Head of caudate nucleus (tissue), 42 donors: Measurements from ENCODE around the gene RENBP.
A peak's percentile ranks its signal among the peaks of the same experiment; 100 is the strongest.

Experiments used
- DNase-seq, 42 donors: peaks; one replicate each; pipeline versions ENCODE4 v3.0.0 to v3.0.0-alpha.2; 2020 to 2021; ENCODE audit warnings: mixed read lengths in 7 of 42
- intact Hi-C: fragments of 100-400 bp; cut with DNase I; formaldehyde crosslinking; loops from one replicate; pipeline ENCODE4 v1.15.0; 2022

Gene RENBP

GRCh38 chrX:153926552-153926857 lies 17.9 kb downstream of the RENBP start:
- intact Hi-C loops = no loop called here
- DNase-seq = no peak

GRCh38 chrX:153925739-153926551 lies 18.5 kb downstream of the RENBP start, which contains the start of gene ARHGAP4:
Gene ARHGAP4 (minus strand): TSS chrX:153926264. CDS start chrX:153926202, 62 bp downstream.
- no peak for DNase-seq
- intact Hi-C loops = no loop called here

- no peak for DNase-seq
Measured at GRCh38 chrX:153925387-153925738, 19.1 kb downstream of the RENBP start.

GRCh38 chrX:153924149-153924861 lies 20.1 kb downstream of the RENBP start:
- intact Hi-C loops = no loop called here

More at GRCh38 chrX:153925387-153925738, 19.1 kb downstream of the RENBP start:
- intact Hi-C loops = no loop called here

DNA sequence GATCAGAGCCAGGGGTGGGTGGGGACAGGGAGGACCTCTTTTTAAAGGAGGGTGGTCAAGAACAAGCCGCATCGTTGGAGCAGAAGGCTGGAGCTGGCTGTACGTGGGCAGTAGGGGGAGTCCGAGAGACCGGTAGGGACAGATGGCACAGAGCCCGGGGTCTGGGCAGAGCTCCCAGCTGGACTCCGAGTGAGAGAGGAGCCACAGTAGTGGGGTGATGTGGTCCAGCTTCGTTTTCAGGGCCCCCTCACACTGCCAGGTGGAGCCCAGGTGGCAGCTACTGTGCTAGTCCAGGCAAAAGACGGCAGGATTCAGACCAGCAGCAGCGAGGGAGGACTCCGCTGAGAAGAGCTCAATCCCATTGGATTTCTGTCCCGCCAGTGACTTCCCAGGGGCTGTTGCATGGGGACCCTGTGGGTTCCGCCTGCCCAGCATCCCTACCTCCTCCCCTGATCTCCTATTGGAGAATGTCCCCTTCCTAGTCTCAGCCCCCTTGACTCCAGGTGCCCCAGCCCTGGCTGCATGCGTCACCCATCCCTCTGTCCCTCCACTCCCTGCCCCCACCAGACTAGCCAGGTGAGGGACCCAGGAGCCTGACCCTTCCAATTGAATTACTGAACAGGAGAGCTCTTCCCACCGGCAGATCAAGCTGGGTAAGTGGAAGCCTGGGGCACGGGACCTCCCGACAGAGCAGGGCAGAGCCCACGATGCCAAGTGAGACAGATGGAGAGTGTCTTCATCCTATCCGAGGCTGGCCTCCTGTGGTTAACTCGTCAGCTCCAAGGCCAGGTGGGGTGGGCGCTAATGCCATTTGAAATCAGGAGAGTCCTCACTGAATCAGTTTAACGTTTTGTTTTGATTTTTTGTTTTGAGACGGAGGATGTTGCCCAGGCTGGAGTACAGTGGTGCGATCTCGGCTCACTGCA lies 21.2 kb downstream of the RENBP start:
- intact Hi-C loops = no loop called here
- peak; percentile 53 to 87 (median 72) for DNase-seq

More at GRCh38 chrX:153924149-153924861, 20.1 kb downstream of the RENBP start:
- DNase-seq = peak in 30 of 42 donors; percentile 17 to 78 (median 56)

GRCh38 chrX:153921511-153922446 lies 22.7 kb downstream of the RENBP start:
- DNase-seq = peak in 1 of 42 donors; percentile 28
- intact Hi-C loops = no loop called here

DNA sequence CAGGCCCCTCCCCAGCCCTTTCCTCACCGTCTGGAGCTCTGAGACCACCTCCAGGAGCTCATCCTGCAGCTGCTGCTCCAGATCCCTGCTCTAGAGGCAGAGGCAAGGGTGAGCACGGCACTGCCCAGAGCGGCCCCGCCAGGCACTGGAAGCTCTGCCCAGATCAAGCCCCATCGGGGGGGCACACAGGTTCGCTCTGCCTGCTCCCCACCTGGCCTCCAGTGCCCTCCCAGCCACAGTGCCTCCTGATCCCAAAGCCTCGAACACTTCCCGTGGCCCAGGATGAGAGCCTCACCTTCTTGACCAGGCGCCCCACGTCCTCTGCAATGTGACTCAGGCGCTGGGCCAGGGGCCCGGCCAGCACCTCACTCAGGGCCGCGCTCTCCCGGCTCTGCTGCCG lies 23.4 kb downstream of the RENBP start:
- no peak for DNase-seq
- intact Hi-C loops = no loop called here

DNA sequence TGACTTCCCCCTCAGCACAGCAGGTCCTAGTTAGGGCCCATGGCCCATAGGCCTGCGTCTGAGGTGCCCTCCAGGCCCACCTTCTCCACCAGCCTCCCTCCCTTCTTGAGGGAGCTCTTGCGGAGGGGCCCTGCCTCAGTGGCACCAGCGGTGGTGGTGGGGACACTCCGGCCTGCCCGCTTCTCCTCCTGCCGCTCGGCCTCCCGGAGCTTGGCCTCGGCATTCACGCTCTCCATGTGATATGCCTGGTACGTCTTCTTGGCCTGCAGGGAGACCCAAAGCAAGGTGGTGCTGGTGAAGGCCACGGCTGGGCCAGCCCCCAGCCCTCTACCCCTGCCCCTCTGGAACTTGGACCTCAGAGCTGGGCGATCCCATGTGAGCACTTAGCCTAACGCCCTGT lies 23.9 kb downstream of the RENBP start:
- no peak for DNase-seq
- intact Hi-C loops = no loop called here

GRCh38 chrX:153919281-153919680 lies 25.2 kb downstream of the RENBP start:
- no peak for DNase-seq
- intact Hi-C loops = no loop called here

DNA sequence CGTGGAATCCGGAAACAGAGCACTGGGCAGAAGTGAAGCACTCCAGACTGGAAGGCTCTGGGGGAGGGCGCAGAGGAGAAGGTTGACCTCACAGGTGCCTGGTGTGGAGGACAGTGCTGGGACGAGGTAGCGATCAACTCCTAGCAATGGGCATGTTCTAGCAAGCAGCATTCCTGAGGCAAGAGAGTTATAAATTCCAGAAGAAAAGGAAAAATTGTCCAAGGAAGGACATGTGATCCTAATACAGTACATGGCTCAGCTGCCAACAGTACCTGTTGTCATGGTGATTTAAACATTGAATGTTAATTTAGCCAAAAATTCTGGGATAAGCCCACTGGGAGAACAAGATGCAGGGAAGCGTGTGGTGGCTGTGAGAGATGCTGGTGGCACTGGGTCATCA lies 26.6 kb downstream of the RENBP start:
- intact Hi-C loops = no loop called here
- DNase-seq = no peak

GRCh38 chrX:153913701-153914100 lies 30.7 kb downstream of the RENBP start:
- DNase-seq = no peak
- intact Hi-C loops = no loop called here

- no peak for DNase-seq
- intact Hi-C loops = no loop called here
Measured at GRCh38 chrX:153913211-153913610, 31.2 kb downstream of the RENBP start.

DNA sequence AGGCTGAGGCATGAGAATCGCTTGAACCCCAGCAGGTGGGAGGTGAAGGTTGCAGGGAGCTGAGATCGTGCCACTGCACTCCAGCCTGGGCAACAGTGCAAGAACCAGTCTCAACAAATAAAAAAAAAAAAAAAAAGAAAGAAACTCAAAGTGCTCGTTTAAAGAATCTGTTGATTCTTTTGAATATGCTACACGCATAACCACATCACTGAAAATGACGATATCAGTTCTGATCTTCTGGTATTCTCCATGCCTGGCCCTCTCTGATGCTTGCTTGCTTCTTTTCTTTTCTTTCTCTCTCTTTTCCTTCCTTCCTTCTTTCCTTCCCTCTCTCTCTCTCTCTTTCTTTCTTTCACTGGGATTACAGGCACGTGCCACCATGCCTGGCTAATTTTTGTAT lies 32.6 kb downstream of the RENBP start:
- intact Hi-C loops = no loop called here
- DNase-seq = no peak

DNA sequence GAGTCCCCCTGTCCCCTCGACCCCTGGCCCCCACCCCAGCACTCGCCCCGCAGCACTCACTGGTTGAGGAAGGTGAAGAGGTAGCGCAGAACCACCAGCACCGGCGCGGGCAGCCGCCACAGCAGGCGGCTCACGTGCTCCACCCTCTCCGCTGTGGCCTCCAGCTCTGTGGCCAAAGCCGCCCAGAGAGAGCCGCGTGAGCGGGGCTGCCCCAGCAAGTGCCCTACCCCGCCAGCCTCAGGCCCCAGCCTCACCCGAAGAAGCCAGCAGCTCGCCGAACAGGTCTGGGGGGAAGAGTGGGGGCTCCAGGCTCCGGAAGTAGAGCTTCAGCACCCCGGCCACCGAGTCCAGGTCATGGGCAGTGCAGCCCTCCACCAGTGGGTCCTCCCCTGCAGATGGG lies 34.0 kb downstream of the RENBP start:
- intact Hi-C loops = no loop called here
- DNase-seq = no peak

DNA sequence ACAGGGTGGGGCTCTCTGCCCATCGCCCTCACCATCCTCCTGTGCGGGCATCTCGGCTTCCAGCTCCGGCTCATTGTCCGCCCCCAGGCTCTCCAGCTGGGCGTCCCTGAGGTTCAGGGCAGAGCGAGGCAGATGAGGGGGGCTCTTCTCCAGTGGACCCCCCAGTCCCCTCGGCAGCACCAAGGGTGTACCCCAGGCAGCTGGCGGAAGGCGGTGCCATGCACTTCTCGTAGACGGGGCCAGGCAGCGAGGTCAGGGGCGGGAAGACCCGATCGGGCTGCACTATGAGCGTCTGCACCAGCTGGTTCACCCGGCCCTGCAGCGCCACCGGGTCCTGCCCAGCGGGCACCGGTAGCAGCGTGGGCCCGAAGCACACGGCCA lies 34.5 kb downstream of the RENBP start:
- no peak for DNase-seq
- intact Hi-C loops = no loop called here

- intact Hi-C loops = no loop called here
- DNase-seq = no peak
Measured at GRCh38 chrX:153909024-153909979, 35.1 kb downstream of the RENBP start.

- intact Hi-C loops = no loop called here
- DNase-seq = no peak
Measured at GRCh38 chrX:153908219-153908860, 36.1 kb downstream of the RENBP start.
